Thyroid gland (tissue), 4 donors: ENCODE results near the gene NUAK1. TPM values are rescaled to one million over a fixed set of nuclear protein-coding genes. Genes with fewer than 3 reads are reported as not detected.

Experiments
- DNase-seq, 2 donors: peaks; one replicate each; pipeline ENCODE4 v3.0.0-alpha.2; 2019
- H3K27ac ChIP-seq, 3 donors: fragments of 200-600 bp; sonication (generic); 1 replicate in 2 of 3; 2 replicates in 1 of 3; pipeline ENCODE4 v1.5.1; 2016 to 2019; ENCODE audit warnings: mild to moderate bottlenecking in 1 of 3, moderate library complexity in 1 of 3
- H3K27me3 ChIP-seq: fragments of 200-600 bp; sonication (generic); one replicate; pipeline ENCODE4 v1.5.1; 2019
- H3K36me3 ChIP-seq, 2 donors: fragments of 200-600 bp; sonication (generic); one replicate each; pipeline ENCODE4 v1.5.1; 2016 to 2019
- H3K4me1 ChIP-seq, 2 donors: fragments of 200-600 bp; sonication (generic); one replicate each; pipeline ENCODE4 v1.5.1; 2017 to 2019
- H3K4me3 ChIP-seq, 3 donors: fragments of 200-600 bp; sonication (generic); replicated peaks in 1 of 3; 1 replicate in 2 of 3; 2 replicates in 1 of 3; pipeline ENCODE4 v1.5.1; 2016; ENCODE audit warnings: mild to moderate bottlenecking in 1 of 3
- H3K9me3 ChIP-seq: fragments of 200-600 bp; sonication (generic); one replicate; pipeline ENCODE4 v1.5.1; 2017
- POLR2A ChIP-seq, 2 donors: fragments of 450-650 bp; IDR thresholded peaks; one replicate each; pipeline ENCODE4 v1.6.1; 2017; ENCODE audit warnings: antibody characterized with exemption in 2 of 2, mild to moderate bottlenecking in 2 of 2, moderate library complexity in 1 of 2
- WGBS, 2 donors: methylation state at CpG; one replicate each; pipeline ENCODE4 v1.1.5; 2017; 5-methylcytosine and 5-hydroxymethylcytosine counted together
- intact Hi-C: fragments of 100-400 bp; cut with DNase I; formaldehyde crosslinking; loops from one replicate; pipeline ENCODE4 v1.15.1; 2023
- total RNA-seq, 4 donors: library from RNA; depleted of rRNA; stranded (reverse); fragments of >200 nt; gene quantifications; one replicate each; pipeline ENCODE4 v1.2.3, GENCODE V29; 2016
- TF ChIP-seq, protein P1 (sequence below), 6 experiments: fragments of 200-600 bp in 3 of 6; fragments of 450-650 bp in 3 of 6; sonication (generic) in 3 of 6; IDR thresholded peaks; one replicate each; pipeline ENCODE4 v1.5.1; 2016 to 2019; ENCODE audit warnings: antibody characterized with exemption in 6 of 6, mild to moderate bottlenecking in 2 of 6, inconsistent platforms in 1 of 6, moderate library complexity in 1 of 6

The NUAK1 gene
- total RNA-seq, 4 donors from 2014 or later, result 4.5 to 38.4 (median 10.6) TPM

DNA sequence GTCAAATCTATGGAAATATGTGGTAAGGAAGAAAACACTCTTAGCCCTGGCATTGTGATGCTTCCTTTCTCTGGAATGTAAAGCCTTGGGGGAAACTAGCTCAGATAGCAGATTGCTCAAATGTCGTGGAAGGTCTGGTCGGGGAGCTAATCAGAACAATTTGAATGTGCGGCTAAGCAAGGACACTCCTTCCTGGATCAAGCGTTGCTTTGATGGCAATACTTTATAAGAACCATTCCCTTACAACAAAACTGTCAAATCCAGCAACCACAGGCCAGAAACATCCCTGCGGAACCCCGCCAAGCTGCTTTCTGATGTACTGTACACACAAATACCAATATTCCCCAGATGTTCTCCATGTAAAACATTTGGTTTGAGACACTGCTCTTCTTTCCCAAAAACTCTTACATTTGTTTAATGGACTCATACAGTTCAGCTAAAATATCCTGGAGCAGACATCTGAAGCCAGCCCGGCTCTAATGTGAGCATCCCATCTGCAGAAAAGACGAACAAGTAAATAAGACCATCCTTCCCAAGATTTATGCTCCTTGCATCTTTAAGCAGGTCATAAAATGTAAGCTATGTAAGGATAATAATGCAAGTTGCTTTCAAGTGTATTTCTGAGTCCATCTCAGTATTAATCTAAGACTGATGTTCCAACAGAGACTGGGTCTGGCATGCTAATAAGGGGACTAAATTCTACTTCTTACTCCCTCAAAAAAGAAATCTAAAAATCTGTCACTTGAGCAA lies 20.2 kb downstream of the NUAK1 start:
- Histone ChIP-seq H3K27ac (no peak overlapping the region), H3K27me3 (no peaks in the 10 kb centered on the region), H3K4me1 (peaks cover 3 to 32% of the 10 kb centered on the region in 2 donors), H3K9me3 (no peaks in the 10 kb centered on the region), H3K4me3 (no peak overlapping the region), H3K36me3 (no peaks in the 10 kb centered on the region)
- DNase-seq, result no peak
- 86 to 91% methylated on average over 8 of the region's 8 CpGs for WGBS, 2 donors
- intact Hi-C loops, result no loop called here
- TF ChIP-seq POLR2A (IDR thresholded peaks at IDR 0.05), result no peak
- TF ChIP-seq, protein P1, sequence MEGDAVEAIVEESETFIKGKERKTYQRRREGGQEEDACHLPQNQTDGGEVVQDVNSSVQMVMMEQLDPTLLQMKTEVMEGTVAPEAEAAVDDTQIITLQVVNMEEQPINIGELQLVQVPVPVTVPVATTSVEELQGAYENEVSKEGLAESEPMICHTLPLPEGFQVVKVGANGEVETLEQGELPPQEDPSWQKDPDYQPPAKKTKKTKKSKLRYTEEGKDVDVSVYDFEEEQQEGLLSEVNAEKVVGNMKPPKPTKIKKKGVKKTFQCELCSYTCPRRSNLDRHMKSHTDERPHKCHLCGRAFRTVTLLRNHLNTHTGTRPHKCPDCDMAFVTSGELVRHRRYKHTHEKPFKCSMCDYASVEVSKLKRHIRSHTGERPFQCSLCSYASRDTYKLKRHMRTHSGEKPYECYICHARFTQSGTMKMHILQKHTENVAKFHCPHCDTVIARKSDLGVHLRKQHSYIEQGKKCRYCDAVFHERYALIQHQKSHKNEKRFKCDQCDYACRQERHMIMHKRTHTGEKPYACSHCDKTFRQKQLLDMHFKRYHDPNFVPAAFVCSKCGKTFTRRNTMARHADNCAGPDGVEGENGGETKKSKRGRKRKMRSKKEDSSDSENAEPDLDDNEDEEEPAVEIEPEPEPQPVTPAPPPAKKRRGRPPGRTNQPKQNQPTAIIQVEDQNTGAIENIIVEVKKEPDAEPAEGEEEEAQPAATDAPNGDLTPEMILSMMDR (IDR thresholded peaks at IDR 0.05), result no peak

DNA sequence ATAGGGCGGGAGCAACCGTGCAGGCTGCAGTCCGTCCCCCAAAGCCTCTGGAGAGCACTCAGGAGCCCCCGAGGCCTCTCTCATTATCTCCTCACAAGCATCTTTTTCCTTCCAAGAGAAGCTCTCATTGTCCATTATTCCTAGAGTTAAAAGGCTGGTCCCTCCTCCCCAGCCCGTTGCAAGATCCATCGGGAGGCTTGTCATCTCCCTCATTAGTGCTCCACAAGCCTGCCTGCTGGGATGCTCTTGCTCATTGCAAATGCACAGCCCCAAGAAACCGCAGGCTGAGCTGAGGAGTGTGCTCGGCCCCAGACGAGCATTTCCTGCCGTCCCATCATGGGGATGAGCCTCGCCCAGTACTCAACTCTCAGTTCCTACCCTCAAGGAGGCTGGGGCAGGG lies 23.3 kb downstream of the NUAK1 start:
- Histone ChIP-seq H3K36me3 (no peaks in the 10 kb centered on the region), H3K9me3 (no peaks in the 10 kb centered on the region), H3K4me3 (no peak overlapping the region), H3K27me3 (no peaks in the 10 kb centered on the region), H3K27ac (no peak overlapping the region), H3K4me1 (peaks cover 3 to 28% of the 10 kb centered on the region in 2 donors)
- DNase-seq, result no peak
- TF ChIP-seq POLR2A (IDR thresholded peaks at IDR 0.05), result no peak
- TF ChIP-seq, protein P1 (IDR thresholded peaks at IDR 0.05), result no peak
- intact Hi-C loops, result no loop called here
- WGBS, 2 donors, result 72% methylated on average over 11 of the region's 11 CpGs

DNA sequence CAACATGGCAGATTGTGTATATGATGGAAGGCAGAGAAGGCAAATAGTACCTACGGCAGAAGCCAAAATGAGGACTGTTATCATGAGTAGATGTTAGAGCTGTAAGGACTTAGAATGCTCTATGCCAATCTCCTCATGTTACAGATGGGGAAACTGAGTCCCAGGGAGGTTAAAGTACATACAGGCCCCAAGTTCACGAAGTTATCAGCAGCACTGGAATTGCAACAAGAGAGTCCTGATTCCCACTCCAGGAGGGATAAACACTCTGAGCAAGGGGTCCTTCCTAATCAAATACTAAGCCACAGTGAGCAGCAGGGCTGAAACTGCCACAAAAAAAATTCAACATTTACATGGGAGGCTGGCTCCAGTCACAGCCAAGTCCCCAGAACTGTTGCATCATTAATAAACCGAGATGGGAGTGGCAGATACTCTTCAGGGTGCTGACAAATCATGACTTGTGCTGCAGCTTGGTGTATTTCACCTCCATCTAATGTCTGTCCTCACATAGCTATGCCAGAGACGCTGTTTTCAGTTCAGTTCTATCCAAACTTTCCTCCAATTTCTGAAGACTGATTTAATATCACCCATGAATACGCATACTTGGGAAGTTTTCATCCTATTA lies 24.2 kb downstream of the NUAK1 start:
- Histone ChIP-seq H3K27me3 (no peaks in the 10 kb centered on the region), H3K4me1 (peaks cover 3 to 25% of the 10 kb centered on the region in 2 donors), H3K27ac (no peak overlapping the region), H3K4me3 (no peak overlapping the region), H3K9me3 (no peaks in the 10 kb centered on the region), H3K36me3 (no peaks in the 10 kb centered on the region)
- TF ChIP-seq, protein P1 (IDR thresholded peaks at IDR 0.05), result no peak
- TF ChIP-seq POLR2A (IDR thresholded peaks at IDR 0.05), result no peak
- DNase-seq, result no peak
- intact Hi-C loops, result no loop called here
- WGBS, 2 donors, result 82% methylated on average over 5 of the region's 5 CpGs

DNA sequence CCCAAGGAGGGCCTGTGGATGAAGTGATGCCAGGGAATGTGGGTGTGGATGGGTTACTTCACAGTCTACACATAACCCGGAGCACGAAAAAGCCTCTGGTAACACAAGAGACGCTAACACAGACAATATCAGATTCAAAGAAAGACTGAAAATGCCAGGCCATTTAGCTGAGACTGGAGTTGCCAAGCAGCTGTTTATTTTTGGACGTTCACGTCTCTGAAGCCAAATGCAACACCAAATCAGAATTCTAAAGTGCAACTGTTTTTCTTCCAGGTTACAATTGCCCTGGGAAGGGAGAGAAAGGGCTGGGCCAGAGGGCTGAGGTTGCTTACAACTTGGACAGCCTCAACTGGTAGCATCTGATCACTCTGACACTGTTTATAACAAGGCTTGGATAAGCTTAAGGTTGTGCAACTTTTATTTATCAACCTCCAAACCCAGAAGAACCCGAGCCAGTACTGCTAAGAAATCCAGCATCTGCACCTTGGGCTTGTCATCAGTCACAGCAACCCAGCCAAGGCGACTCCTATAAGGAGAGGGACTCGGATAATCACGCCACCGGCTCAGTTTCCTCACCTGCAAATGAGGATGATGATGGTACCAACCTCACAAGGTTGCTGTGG lies 24.8 kb downstream of the NUAK1 start:
- peaks cover 3 to 21% of the 10 kb centered on the region in 2 donors for H3K4me1 ChIP-seq
- TF ChIP-seq, protein P1 (IDR thresholded peaks at IDR 0.05), result no peak
- no peak for TF ChIP-seq POLR2A (IDR thresholded peaks at IDR 0.05)
- no peaks in the 10 kb centered on the region for H3K27me3 ChIP-seq
- H3K9me3 ChIP-seq, result no peaks in the 10 kb centered on the region
- WGBS, 2 donors, result 73 to 78% methylated on average over 10 of the region's 10 CpGs
- no peaks in the 10 kb centered on the region for H3K36me3 ChIP-seq
- H3K27ac ChIP-seq, result no peak overlapping the region
- intact Hi-C loops, result no loop called here
- DNase-seq, result no peak
- no peak overlapping the region for H3K4me3 ChIP-seq

DNA sequence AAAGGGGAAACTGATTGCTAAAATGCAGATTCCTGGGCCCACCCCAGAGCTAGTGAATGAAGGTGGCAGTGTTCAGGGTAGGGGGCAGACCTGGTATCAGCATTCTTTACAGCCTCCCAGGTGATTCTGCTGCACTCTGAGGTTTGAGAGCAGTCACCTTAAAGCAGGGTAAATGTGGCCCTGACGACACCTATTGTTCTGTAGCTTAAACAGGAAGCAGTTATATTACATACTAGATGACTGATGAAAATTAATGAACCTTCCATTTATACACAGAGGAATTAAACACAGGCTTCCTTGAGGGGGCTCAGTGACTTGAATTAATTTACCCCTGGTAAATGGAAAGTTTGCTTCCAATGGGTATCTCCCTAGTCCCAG lies 25.3 kb downstream of the NUAK1 start:
- intact Hi-C loops, result no loop called here
- H3K27ac ChIP-seq, result peak overlapping the region in 1 of 3 donors; percentile 43
- no peaks in the 10 kb centered on the region for H3K36me3 ChIP-seq
- peaks cover 3 to 18% of the 10 kb centered on the region in 2 donors for H3K4me1 ChIP-seq
- WGBS, 2 donors, result 67 to 75% methylated on average over 1 of the region's 1 CpG
- no peaks in the 10 kb centered on the region for H3K27me3 ChIP-seq
- H3K9me3 ChIP-seq, result no peaks in the 10 kb centered on the region
- no peak for DNase-seq
- no peak overlapping the region for H3K4me3 ChIP-seq
- no peak for TF ChIP-seq POLR2A (IDR thresholded peaks at IDR 0.05)
- TF ChIP-seq, protein P1 (IDR thresholded peaks at IDR 0.05), result no peak
